IPS-18a (cell line): ENCODE results near the gene CADM2.

ENCODE experiments used
- H3K27ac ChIP-seq: one replicate; pipeline ENCODE4 v1.5.1; 2013; ENCODE audit warnings: low read length
- H3K27me3 ChIP-seq: one replicate; pipeline ENCODE4 v1.6.1; 2013; ENCODE audit warnings: mild to moderate bottlenecking, low read length; ENCODE audit not compliant: control insufficient read depth, insufficient read depth
- H3K36me3 ChIP-seq: one replicate; pipeline ENCODE4 v1.6.1; 2013; ENCODE audit warnings: low read depth, low read length; ENCODE audit not compliant: control insufficient read depth
- H3K4me1 ChIP-seq: one replicate; pipeline ENCODE4 v1.6.1; 2013; ENCODE audit warnings: low read depth, low read length; ENCODE audit not compliant: control insufficient read depth
- H3K4me3 ChIP-seq: one replicate; pipeline ENCODE4 v1.5.1; 2013; ENCODE audit warnings: low read length
- H3K9ac ChIP-seq: one replicate; pipeline ENCODE4 v1.6.1; 2013; ENCODE audit warnings: mild to moderate bottlenecking, low read length, moderate library complexity
- H3K9me3 ChIP-seq: one replicate; pipeline ENCODE4 v1.6.1; 2013; ENCODE audit warnings: low read depth, low read length; ENCODE audit not compliant: control insufficient read depth

The CADM2 gene

GRCh38 chr3:85632921-85633320 lies 674.1 kb downstream of the CADM2 start:
- Histone ChIP-seq H3K4me1 (peaks cover 2% of the 10 kb centered on the region), H3K27me3 (no peaks in the 10 kb centered on the region), H3K9me3 (no peaks in the 10 kb centered on the region), H3K9ac (no peak overlapping the region), H3K36me3 (no peaks in the 10 kb centered on the region), H3K4me3 (no peak overlapping the region), H3K27ac (no peak overlapping the region)

GRCh38 chr3:85652360-85652759 lies 693.6 kb downstream of the CADM2 start:
- Histone ChIP-seq H3K4me1 (no peaks in the 10 kb centered on the region), H3K4me3 (no peak overlapping the region), H3K9me3 (no peaks in the 10 kb centered on the region), H3K36me3 (no peaks in the 10 kb centered on the region), H3K27me3 (no peaks in the 10 kb centered on the region), H3K27ac (no peak overlapping the region), H3K9ac (no peak overlapping the region)

- no peaks in the 10 kb centered on the region for H3K36me3 ChIP-seq
- H3K4me1 ChIP-seq: peaks cover 4% of the 10 kb centered on the region
- no peak overlapping the region for H3K27ac ChIP-seq
- H3K4me3 ChIP-seq: no peak overlapping the region
- H3K27me3 ChIP-seq: no peaks in the 10 kb centered on the region
- no peak overlapping the region for H3K9ac ChIP-seq
- H3K9me3 ChIP-seq: no peaks in the 10 kb centered on the region
Measured at GRCh38 chr3:85660451-85660850, 701.7 kb downstream of the CADM2 start.

GRCh38 chr3:85662462-85662861 lies 703.7 kb downstream of the CADM2 start:
- Histone ChIP-seq H3K4me3 (no peak overlapping the region), H3K9me3 (no peaks in the 10 kb centered on the region), H3K9ac (no peak overlapping the region), H3K27me3 (no peaks in the 10 kb centered on the region), H3K27ac (no peak overlapping the region), H3K4me1 (peaks cover 6% of the 10 kb centered on the region), H3K36me3 (no peaks in the 10 kb centered on the region)

- Histone ChIP-seq H3K36me3 (no peaks in the 10 kb centered on the region), H3K27ac (no peak overlapping the region), H3K9me3 (no peaks in the 10 kb centered on the region), H3K4me3 (no peak overlapping the region), H3K4me1 (peaks cover 4% of the 10 kb centered on the region), H3K9ac (no peak overlapping the region), H3K27me3 (no peaks in the 10 kb centered on the region)
Measured at GRCh38 chr3:85667744-85668143, 709.0 kb downstream of the CADM2 start.

- no peaks in the 10 kb centered on the region for H3K36me3 ChIP-seq
- no peak overlapping the region for H3K27ac ChIP-seq
- no peak overlapping the region for H3K9ac ChIP-seq
- H3K27me3 ChIP-seq: no peaks in the 10 kb centered on the region
- no peak overlapping the region for H3K4me3 ChIP-seq
- no peaks in the 10 kb centered on the region for H3K9me3 ChIP-seq
- H3K4me1 ChIP-seq: peaks cover 4% of the 10 kb centered on the region
Measured at GRCh38 chr3:85670634-85671205, 711.9 kb downstream of the CADM2 start.

- no peak overlapping the region for H3K27ac ChIP-seq
- no peak overlapping the region for H3K9ac ChIP-seq
- H3K4me1 ChIP-seq: no peaks in the 10 kb centered on the region
- no peaks in the 10 kb centered on the region for H3K36me3 ChIP-seq
- H3K4me3 ChIP-seq: no peak overlapping the region
- no peaks in the 10 kb centered on the region for H3K9me3 ChIP-seq
- H3K27me3 ChIP-seq: no peaks in the 10 kb centered on the region
Measured at GRCh38 chr3:85672761-85673160, 714.0 kb downstream of the CADM2 start.

GRCh38 chr3:85678713-85679112 lies 719.9 kb downstream of the CADM2 start:
- H3K27me3 ChIP-seq: no peaks in the 10 kb centered on the region

GRCh38 chr3:85681906-85682305 lies 723.1 kb downstream of the CADM2 start:
- Histone ChIP-seq H3K9me3 (no peaks in the 10 kb centered on the region), H3K4me1 (no peaks in the 10 kb centered on the region), H3K27me3 (no peaks in the 10 kb centered on the region), H3K9ac (no peak overlapping the region), H3K27ac (no peak overlapping the region), H3K4me3 (no peak overlapping the region), H3K36me3 (no peaks in the 10 kb centered on the region)

More at GRCh38 chr3:85678713-85679112, 719.9 kb downstream of the CADM2 start:
- Histone ChIP-seq H3K4me1 (no peaks in the 10 kb centered on the region), H3K36me3 (no peaks in the 10 kb centered on the region), H3K9ac (no peak overlapping the region), H3K4me3 (no peak overlapping the region), H3K9me3 (no peaks in the 10 kb centered on the region), H3K27ac (no peak overlapping the region)

- Histone ChIP-seq H3K4me3 (no peak overlapping the region), H3K27ac (no peak overlapping the region), H3K27me3 (no peaks in the 10 kb centered on the region), H3K9me3 (no peaks in the 10 kb centered on the region), H3K4me1 (no peaks in the 10 kb centered on the region), H3K36me3 (no peaks in the 10 kb centered on the region), H3K9ac (no peak overlapping the region)
Measured at GRCh38 chr3:85691196-85691595, 732.4 kb downstream of the CADM2 start.

GRCh38 chr3:85697156-85697555 lies 738.4 kb downstream of the CADM2 start:
- Histone ChIP-seq H3K9me3 (peaks cover 9% of the 10 kb centered on the region), H3K4me1 (no peaks in the 10 kb centered on the region), H3K9ac (no peak overlapping the region), H3K27me3 (no peaks in the 10 kb centered on the region), H3K4me3 (no peak overlapping the region), H3K27ac (no peak overlapping the region), H3K36me3 (no peaks in the 10 kb centered on the region)

GRCh38 chr3:85706130-85706529 lies 747.3 kb downstream of the CADM2 start:
- Histone ChIP-seq H3K27ac (no peak overlapping the region), H3K27me3 (no peaks in the 10 kb centered on the region), H3K36me3 (no peaks in the 10 kb centered on the region), H3K4me1 (peaks cover 22% of the 10 kb centered on the region), H3K9ac (no peak overlapping the region), H3K9me3 (no peaks in the 10 kb centered on the region), H3K4me3 (no peak overlapping the region)
